GM10248 (cell line): ENCODE results near the gene FOXC2.

Source experiments
- CTCF ChIA-PET: fragments of 300-600 bp; sonication (Branson Sonifier 250); formaldehyde crosslinking; extraction: SDS; loops from one replicate; lab custom pipeline; 2021; ENCODE audit warnings: antibody characterized with exemption; lab: Yijun Ruan, JAX
- POLR2A ChIA-PET: fragments of 350-650 bp; sonication (Branson Sonifier 250); formaldehyde crosslinking; extraction: SDS; loops from one replicate; lab custom pipeline; 2020; ENCODE audit warnings: antibody characterized with exemption; lab: Yijun Ruan, JAX
- DNase-seq: peaks from one replicate; pipeline ENCODE4 v3.0.0; 2012; ENCODE audit errors: extremely low spot score
- CTCF ChIP-seq: IDR thresholded peaks from 2 replicates; pipeline ENCODE4 v1.5.1; 2012; ENCODE audit warnings: mild to moderate bottlenecking, low read depth; ENCODE audit errors: extremely low read depth, missing control alignments, control extremely low read depth

The FOXC2 gene

GRCh38 chr16:86527366-86527765 lies 39.3 kb upstream of the FOXC2 start:
- no peak for DNase-seq
- CTCF ChIA-PET: interaction anchor here (0.9 to 1.4 kb wide), 3 partner anchors 9 to 37 kb away, joined by 3 to 4 read pairs (median 3); no protein-coding TSS in a partner anchor
- no peak for TF ChIP-seq CTCF
- POLR2A ChIA-PET: no interaction called here

DNA sequence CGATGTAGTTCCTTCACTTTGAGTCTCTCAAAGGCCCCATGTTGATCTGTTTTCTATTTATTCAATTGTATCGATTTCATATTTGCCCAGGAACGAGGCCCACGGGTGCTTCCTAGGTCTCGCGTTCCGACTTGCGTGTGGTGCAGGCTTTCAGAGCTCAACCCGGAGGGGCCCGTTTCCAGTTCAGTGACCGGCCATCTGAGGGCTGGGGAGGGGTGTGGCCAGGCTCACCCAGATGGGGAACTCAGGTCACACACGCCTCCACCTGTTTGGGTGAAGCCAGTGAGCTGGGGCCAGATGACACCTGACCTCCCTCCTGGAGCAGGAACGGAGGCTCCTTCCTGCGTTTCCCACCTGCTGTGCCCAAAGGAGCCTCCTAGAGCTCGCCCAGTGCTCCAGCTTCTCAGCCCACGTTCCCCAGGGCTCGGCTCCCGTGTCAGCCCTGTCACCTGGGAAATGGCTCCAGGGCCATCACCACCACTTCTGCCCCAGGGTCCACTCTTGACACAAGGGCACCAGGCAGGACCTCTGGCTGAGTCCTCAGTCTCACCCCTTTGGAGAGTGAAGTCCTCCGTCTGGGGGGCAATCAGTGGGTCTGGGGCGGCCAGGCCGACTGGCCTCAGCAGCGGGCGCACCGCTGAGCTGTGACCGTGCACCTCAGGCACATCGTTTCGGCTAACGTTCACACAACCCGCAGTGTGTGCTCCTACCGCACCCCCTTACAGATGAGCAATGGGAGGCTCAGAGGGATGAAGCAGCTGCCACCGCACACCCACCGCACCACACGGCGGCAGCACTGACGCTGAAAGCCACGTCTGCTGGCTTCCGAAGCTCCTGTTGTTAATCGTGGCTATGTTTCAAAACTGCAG lies 38.3 kb upstream of the FOXC2 start:
- POLR2A ChIA-PET: no interaction called here
- TF ChIP-seq CTCF: no peak

GRCh38 chr16:86529160-86529559 lies 37.5 kb upstream of the FOXC2 start:
- CTCF ChIA-PET: interaction anchor here (2.0 kb wide), 1 partner anchor 11 kb away, joined by 8 read pairs; no protein-coding TSS in a partner anchor
- POLR2A ChIA-PET: no interaction called here
- DNase-seq: no peak
- no peak for TF ChIP-seq CTCF

More for the DNA sequence above, 38.3 kb upstream of the FOXC2 start:
- no peak for DNase-seq
- CTCF ChIA-PET: interaction anchor here (0.9 to 2.0 kb wide), 4 partner anchors 10 to 36 kb away, joined by 3 to 8 read pairs (median 4); no protein-coding TSS in a partner anchor

- CTCF ChIA-PET: interaction anchor here (1.8 to 2.0 kb wide), 2 partner anchors 10 to 12 kb away, joined by 5 to 8 read pairs; no protein-coding TSS in a partner anchor
- TF ChIP-seq CTCF: no peak
- POLR2A ChIA-PET: no interaction called here
- DNase-seq: no peak
These were observed 36.1 kb upstream of the FOXC2 start for GRCh38 chr16:86530251-86531190.

DNA sequence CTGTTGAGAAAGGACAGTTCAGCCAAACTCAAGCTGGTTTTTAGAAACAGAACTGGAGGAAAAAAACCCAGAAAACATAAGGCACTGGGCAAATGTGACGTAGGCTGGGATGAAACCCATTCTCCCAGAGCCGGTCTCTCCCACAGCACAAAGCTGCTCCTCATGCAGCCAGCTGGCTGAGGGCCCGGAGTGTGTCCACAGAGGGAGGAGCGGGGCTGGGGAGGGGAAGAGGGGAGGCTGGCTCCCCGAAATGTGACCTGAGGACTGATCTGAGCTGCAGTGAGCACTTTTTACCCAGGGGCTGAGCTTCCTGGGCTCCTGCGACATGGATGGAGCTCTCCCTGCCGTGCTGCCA lies 35.5 kb upstream of the FOXC2 start:
- no peak for TF ChIP-seq CTCF
- CTCF ChIA-PET: interaction anchor here (1.8 kb wide), 1 partner anchor 11 kb away, joined by 5 read pairs; no protein-coding TSS in a partner anchor
- POLR2A ChIA-PET: no interaction called here
- DNase-seq: no peak
